ENCODE measurements around the gene RANBP2. TPM values are rescaled to one million over a fixed set of nuclear protein-coding genes. Genes with fewer than 3 reads are reported as not detected.
A peak's percentile ranks its signal among the peaks of the same experiment; 100 is the strongest.
"Not testable (repeated sequence)": the region's sequence is repeated elsewhere in the genome, so short reads cannot be mapped to it uniquely, and the experiment has no call there.

Gene RANBP2
- total RNA-seq, 2 experiments from 2014 or later: 72.0 to 75.5 TPM

DNA sequence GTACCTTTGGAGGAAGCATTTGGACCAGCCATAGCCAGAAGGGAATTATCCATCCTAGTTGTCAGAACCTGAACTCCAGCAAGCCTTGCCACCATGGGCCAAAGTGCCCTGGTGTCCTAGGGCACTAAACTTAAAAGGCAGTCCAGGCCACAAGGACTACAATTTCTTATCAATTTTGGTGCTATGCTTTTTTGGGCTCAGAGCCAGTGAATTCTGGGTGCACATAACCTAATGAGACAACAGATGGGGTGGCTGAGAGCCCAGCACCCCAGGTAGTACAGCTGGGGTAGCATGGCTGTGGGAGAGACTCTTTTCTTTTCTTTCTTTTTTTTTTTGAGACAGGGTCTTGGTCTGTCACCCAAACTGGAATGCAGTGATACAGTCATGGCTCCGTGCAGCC is 14.4 kb upstream of the RANBP2 start:
- intact Hi-C loops (cut with micrococcal nuclease): no loop called here
- CTCF ChIA-PET: no interaction called here
- Mint-ChIP-seq H3K36me3 (no peaks in the 10 kb centered on the region), H3K4me1 (ENCODE audit: low read depth) (no peaks in the 10 kb centered on the region), H3K27ac (no peak overlapping the region), H3K9me3 (peaks cover 10% of the 10 kb centered on the region), H3K27me3 (peaks cover 2% of the 10 kb centered on the region), H3K4me3 (no peak overlapping the region)
- DNase-seq: no peak
- POLR2A ChIA-PET: no interaction called here

DNA sequence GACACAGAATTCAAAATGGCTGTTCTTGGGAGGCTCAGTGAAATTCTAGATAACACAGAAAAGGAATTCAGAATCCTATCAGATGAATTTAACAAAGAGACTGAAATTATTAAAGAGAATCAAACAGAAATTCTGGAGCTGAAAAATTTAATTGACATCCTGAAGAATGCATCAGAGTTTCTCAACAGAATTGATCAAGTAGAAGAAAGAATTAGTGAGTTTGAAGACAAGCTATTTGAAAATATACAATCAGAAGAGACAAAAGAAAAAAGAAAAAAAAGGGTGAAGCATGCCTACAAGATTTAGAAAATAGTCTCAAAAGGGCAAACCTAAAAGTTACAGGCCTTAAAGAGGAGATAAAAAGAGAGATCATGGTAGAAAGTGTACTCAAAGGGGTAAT is 12.0 kb upstream of the RANBP2 start:
- CTCF ChIA-PET: no interaction called here
- H3K4me1 Mint-ChIP-seq (ENCODE audit: low read depth): no peaks in the 10 kb centered on the region
- H3K27me3 Mint-ChIP-seq: peaks cover 2% of the 10 kb centered on the region
- POLR2A ChIA-PET: interaction anchor here (0.6 kb wide), 1 partner anchor 79 kb away, joined by 4 read pairs; no protein-coding TSS in a partner anchor
- no peaks in the 10 kb centered on the region for H3K36me3 Mint-ChIP-seq
- intact Hi-C loops (cut with micrococcal nuclease): no loop called here
- H3K9me3 Mint-ChIP-seq: peaks cover 10% of the 10 kb centered on the region
- no peak overlapping the region for H3K4me3 Mint-ChIP-seq
- no peak overlapping the region for H3K27ac Mint-ChIP-seq
- DNase-seq: no peak

DNA sequence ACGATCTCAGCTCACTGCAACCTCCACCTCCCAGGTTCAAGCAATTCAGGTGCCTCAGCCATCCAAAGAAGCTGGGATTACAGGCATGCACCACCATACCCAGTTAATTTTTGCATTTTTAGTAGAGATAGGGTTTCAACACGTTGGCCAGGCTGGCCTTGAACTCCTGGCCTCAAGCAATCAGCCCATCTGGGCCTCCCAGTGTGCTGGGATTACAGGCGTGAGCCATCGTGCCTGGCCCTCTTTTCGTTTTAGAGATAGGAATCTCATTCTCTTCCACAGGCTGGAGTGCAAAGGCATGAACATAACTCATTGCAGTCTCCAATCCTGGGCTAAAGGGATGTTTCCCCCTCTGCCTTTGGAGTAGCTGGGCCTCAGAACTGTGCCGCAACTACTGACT is 2.3 kb upstream of the RANBP2 start:
- H3K27ac Mint-ChIP-seq; H3K9me3 Mint-ChIP-seq; H3K4me1 Mint-ChIP-seq (ENCODE audit: low read depth); H3K27me3 Mint-ChIP-seq; H3K4me3 Mint-ChIP-seq; POLR2A ChIA-PET; H3K36me3 Mint-ChIP-seq; CTCF ChIA-PET; intact Hi-C loops (cut with micrococcal nuclease); DNase-seq: not testable (repeated sequence)

DNA sequence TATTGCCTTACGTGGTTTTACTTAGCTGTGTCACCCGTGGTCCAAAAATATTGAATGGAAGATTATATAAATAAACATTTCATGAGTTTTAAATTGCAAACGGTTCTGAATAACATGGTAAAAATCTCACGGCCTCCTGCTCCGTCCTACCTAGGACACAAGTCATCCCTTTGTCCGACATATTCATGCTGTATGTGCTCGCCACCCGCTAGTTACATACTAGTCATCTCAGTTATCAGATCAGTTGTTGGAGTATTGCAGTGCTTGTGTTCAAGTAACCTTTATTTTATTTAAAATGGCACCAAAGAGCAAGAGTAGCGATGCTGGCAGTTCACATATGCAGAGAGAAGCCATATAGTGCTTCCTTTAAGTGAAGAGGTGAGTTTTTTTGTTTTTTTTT is 6.8 kb downstream of the RANBP2 start:
- H3K27ac Mint-ChIP-seq; DNase-seq; H3K36me3 Mint-ChIP-seq; H3K4me3 Mint-ChIP-seq; H3K9me3 Mint-ChIP-seq; intact Hi-C loops (cut with micrococcal nuclease); POLR2A ChIA-PET; CTCF ChIA-PET; H3K27me3 Mint-ChIP-seq: not testable (repeated sequence)
- H3K4me1 Mint-ChIP-seq (ENCODE audit: low read depth): peaks cover 49% of the 10 kb centered on the region

DNA sequence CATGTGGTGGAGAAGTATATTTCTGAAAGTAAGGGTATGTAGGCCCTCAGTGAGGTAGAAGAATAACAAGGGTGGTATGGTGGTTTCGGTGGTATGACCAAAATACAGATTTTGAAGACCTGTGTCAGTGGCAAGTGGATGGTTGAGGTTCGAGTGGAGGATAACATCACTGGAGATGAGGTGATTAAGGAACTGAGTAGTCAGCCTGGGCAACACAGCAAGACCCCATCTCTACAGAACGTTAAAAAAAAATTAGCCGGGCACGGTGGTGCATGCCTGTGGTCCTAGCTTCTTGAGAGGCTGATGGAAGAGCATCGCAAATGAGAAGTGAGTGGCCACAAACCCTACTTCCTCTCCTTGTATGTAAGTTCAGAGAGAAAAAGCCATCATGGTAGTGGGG is 15.4 kb downstream of the RANBP2 start:
- peaks cover 18% of the 10 kb centered on the region for H3K36me3 Mint-ChIP-seq
- DNase-seq; H3K27me3 Mint-ChIP-seq; H3K27ac Mint-ChIP-seq; H3K4me3 Mint-ChIP-seq; POLR2A ChIA-PET; CTCF ChIA-PET; H3K4me1 Mint-ChIP-seq (ENCODE audit: low read depth); H3K9me3 Mint-ChIP-seq; intact Hi-C loops (cut with micrococcal nuclease): not testable (repeated sequence)

DNA sequence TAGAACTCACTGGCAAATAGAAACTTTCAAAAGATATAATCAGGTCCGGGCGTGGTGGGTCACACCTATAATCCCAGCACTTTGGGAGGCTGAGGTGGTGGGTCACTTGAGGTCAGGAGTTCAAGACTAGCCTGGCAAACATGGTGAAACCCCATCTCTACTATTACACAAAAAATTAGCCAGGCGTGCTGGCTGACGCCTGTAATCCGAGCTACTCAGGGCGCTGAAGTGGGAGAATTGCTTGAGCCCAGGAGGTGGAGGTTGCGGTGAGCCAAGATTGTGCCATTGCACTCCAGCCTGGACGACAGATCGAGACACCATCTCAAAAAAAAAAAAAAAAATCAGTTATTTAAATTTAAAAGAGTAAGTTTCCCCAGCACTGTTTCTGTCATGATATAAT is 38.7 kb downstream of the RANBP2 start:
- H3K36me3 Mint-ChIP-seq: peaks cover 15% of the 10 kb centered on the region
- H3K27ac Mint-ChIP-seq, CTCF ChIA-PET: not testable (repeated sequence)

DNA sequence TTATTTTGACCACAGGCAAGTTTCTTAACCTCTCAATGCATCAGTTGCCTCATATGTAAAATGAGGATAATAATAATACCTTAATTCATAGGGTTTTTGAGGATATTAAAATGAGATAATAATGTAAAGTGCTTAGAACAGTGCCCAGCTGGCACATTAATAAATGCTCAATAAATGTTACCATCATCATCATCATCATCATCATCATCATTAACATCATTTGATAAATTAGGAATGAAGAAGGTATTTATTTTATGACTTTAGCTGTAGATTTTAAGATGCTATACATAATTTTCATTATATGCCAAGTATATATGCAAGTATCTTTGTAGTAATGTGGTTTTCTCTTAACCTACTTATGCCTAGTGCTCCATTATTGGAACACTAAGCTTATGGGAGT is 43.3 kb downstream of the RANBP2 start:
- peaks cover 38% of the 10 kb centered on the region for H3K36me3 Mint-ChIP-seq
- H3K4me3 Mint-ChIP-seq; CTCF ChIA-PET; H3K9me3 Mint-ChIP-seq; H3K27ac Mint-ChIP-seq; H3K27me3 Mint-ChIP-seq; intact Hi-C loops (cut with micrococcal nuclease); POLR2A ChIA-PET; DNase-seq: not testable (repeated sequence)
- peaks cover 11% of the 10 kb centered on the region for H3K4me1 Mint-ChIP-seq (ENCODE audit: low read depth)

More for the DNA sequence above, 38.7 kb downstream of the RANBP2 start:
- DNase-seq; H3K9me3 Mint-ChIP-seq; H3K4me1 Mint-ChIP-seq (ENCODE audit: low read depth); H3K27me3 Mint-ChIP-seq; POLR2A ChIA-PET; H3K4me3 Mint-ChIP-seq; intact Hi-C loops (cut with micrococcal nuclease): not testable (repeated sequence)

DNA sequence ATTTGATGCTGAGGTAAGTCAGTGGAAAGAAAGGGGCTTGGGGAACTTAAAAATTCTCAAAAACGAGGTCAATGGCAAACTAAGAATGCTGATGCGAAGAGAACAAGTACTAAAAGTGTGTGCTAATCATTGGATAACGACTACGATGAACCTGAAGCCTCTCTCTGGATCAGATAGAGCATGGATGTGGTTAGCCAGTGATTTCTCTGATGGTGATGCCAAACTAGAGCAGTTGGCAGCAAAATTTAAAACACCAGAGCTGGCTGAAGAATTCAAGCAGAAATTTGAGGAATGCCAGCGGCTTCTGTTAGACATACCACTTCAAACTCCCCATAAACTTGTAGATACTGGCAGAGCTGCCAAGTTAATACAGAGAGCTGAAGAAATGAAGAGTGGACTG is 47.4 kb downstream of the RANBP2 start:
- CTCF ChIA-PET; H3K9me3 Mint-ChIP-seq; H3K27ac Mint-ChIP-seq; H3K4me3 Mint-ChIP-seq; POLR2A ChIA-PET; H3K27me3 Mint-ChIP-seq; intact Hi-C loops (cut with micrococcal nuclease); DNase-seq: not testable (repeated sequence)
- Mint-ChIP-seq H3K36me3 (peaks cover 52% of the 10 kb centered on the region), H3K4me1 (ENCODE audit: low read depth) (peaks cover 20% of the 10 kb centered on the region)

DNA sequence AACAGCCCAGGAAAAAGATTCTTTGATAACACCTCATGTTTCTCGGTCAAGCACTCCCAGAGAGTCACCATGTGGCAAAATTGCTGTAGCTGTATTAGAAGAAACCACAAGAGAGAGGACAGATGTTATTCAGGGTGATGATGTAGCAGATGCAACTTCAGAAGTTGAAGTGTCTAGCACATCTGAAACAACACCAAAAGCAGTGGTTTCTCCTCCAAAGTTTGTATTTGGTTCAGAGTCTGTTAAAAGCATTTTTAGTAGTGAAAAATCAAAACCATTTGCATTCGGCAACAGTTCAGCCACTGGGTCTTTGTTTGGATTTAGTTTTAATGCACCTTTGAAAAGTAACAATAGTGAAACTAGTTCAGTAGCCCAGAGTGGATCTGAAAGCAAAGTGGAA is 48.6 kb downstream of the RANBP2 start:
- H3K36me3 Mint-ChIP-seq: peaks cover 60% of the 10 kb centered on the region
- POLR2A ChIA-PET; H3K27me3 Mint-ChIP-seq; H3K27ac Mint-ChIP-seq; intact Hi-C loops (cut with micrococcal nuclease); DNase-seq; CTCF ChIA-PET; H3K9me3 Mint-ChIP-seq; H3K4me3 Mint-ChIP-seq: not testable (repeated sequence)
- H3K4me1 Mint-ChIP-seq (ENCODE audit: low read depth): peaks cover 20% of the 10 kb centered on the region

DNA sequence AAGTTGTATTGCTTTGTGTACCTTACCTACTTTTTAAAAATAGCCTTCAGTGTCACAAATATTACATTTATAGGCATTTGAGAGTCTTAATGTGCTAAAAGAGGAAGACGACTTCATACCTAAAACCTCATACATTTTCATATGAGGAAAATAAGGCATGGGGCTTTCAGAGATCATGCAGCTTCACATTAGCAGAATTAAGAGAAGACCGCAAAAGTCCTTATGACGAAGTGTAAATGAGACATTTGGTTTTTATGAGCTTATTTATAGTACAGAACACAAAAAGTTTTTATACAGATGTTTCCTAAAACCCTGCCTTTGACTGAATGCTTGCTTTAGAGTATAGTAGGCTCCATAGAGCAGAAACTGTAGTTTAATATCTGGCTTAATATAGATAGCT is 57.2 kb downstream of the RANBP2 start:
- ChIA-PET CTCF (no interaction called here), POLR2A (no interaction called here)
- intact Hi-C loops (cut with micrococcal nuclease): no loop called here
- peaks cover 33% of the 10 kb centered on the region for H3K36me3 Mint-ChIP-seq
- DNase-seq: no peak
- no peaks in the 10 kb centered on the region for H3K9me3 Mint-ChIP-seq
- no peak overlapping the region for H3K4me3 Mint-ChIP-seq
- H3K27ac Mint-ChIP-seq: no peak overlapping the region
- no peaks in the 10 kb centered on the region for H3K27me3 Mint-ChIP-seq
- no peaks in the 10 kb centered on the region for H3K4me1 Mint-ChIP-seq (ENCODE audit: low read depth)

DNA sequence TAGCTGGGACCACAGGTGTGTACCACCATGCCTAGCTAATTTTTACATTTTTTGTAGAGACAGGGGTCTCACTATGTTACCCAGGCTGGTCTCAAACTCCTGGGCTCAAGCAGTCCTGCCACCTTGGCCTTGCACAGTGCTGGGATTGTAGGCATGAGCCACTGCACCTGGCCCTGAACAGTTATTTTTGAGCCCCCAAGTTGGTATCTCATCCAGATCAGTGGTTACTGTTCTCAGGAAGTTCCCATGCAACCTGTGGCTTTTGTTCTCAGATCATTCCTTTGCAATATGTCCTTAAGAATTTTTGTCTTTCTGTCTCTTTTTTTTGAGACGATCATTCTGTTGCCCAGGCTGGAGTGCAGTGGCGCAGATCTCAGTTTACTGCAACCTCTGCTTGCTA is 59.6 kb downstream of the RANBP2 start:
- no peak for DNase-seq
- H3K4me1 Mint-ChIP-seq (ENCODE audit: low read depth): no peaks in the 10 kb centered on the region
- H3K4me3 Mint-ChIP-seq: no peak overlapping the region
- H3K27me3 Mint-ChIP-seq: no peaks in the 10 kb centered on the region
- no peak overlapping the region for H3K27ac Mint-ChIP-seq
- POLR2A ChIA-PET: no interaction called here
- H3K9me3 Mint-ChIP-seq: no peaks in the 10 kb centered on the region
- peaks cover 25% of the 10 kb centered on the region for H3K36me3 Mint-ChIP-seq
- CTCF ChIA-PET: no interaction called here
- intact Hi-C loops (cut with micrococcal nuclease): no loop called here

DNA sequence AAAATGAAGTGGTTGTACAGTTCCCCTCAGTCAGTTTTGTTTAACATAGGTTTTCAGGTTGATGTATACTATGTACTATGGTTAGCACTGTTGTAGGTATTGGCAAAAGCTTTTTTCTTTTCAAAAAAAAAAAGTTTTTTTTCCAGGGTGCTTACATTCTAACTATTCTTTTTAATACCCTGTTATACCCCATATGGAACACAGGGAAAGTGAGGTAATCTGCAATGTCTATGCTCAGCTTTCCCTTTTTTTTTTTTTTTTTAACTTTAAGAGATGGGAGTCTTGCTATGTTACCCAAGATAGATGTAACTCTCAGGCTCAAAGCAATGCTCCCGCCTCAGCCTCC is 66.7 kb downstream of the RANBP2 start:
- POLR2A ChIA-PET: interaction anchor here (0.5 to 1.1 kb wide), 3 partner anchors 49 to 79 kb away, joined by 3 to 4 read pairs (median 4); partner anchors contain the start of gene RANBP2
- Mint-ChIP-seq H3K9me3 (no peaks in the 10 kb centered on the region), H3K4me1 (ENCODE audit: low read depth) (peaks cover 13% of the 10 kb centered on the region), H3K27ac (peak overlapping the region; percentile 81), H3K36me3 (peaks cover 15% of the 10 kb centered on the region), H3K27me3 (no peaks in the 10 kb centered on the region), H3K4me3 (peak overlapping the region; percentile 91)
- CTCF ChIA-PET: interaction anchor here (0.7 kb wide), 1 partner anchor 499 kb away, joined by 3 read pairs; no protein-coding TSS in a partner anchor
- DNase-seq: no peak
- intact Hi-C loops (cut with micrococcal nuclease): loop anchor here (1.0 to 5.0 kb wide), 5 partner anchors 67 to 426 kb away; partner anchors contain the start of gene RANBP2

DNA sequence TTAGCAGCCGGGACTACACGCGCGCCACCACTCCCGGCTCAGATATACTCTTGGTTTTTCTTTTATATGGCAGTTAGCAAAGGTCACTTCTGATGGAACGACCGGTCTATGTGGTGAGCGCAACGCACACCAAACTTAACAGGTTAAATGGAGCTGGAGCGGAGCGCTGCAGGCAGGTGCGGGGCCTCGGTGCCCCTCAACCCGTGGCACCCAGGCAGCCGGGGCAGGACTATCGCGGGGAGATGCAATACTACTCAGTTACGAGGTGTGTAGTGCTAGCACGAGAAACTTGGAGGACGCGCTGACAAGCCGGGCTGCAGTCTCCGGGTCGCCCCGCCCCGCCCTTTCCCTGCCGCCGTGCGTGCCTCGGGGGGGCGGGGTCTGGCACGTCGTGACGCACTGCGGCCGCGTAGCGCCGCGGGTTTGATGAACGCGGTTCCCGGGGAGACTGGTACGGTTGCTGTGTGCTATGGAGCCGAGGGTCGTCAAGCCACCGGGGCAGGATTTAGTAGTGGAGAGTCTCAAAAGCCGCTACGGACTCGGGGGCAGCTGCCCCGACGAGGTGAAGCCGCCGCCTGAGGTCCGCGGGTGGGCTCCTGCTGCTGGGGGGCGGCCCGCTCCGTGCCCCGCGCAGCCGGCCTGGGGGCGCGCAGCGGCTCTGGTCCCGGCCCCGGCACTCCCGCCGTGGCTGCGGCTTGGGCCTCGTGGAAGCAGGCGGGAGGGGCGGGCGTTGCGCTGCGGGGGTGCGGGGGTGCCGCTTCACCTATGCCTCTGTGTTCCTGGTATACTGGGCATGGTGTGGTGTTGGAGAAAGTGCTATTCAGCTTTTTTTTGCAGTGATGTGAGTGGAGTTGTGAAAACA is 67.3 kb downstream of the RANBP2 start, which contains the start of gene CCDC138:
CCDC138 (plus strand) TSS at position 418 of the 862 bp plus-strand sequence; CDS start at position 470, 52 bp downstream.
- peak within 1 kb of the TSS; percentile 91 for H3K4me3 Mint-ChIP-seq
- H3K4me1 Mint-ChIP-seq (ENCODE audit: low read depth): peaks cover 13% of the 10 kb centered on the region
- CTCF ChIA-PET: interaction anchor here (0.7 kb wide), 1 partner anchor 498 kb away, joined by 3 read pairs; no protein-coding TSS in a partner anchor
- DNase-seq: peak; percentile 94
- peak within 1 kb of the TSS; percentile 81 for H3K27ac Mint-ChIP-seq
- H3K9me3 Mint-ChIP-seq: no peaks in the 10 kb centered on the region
- POLR2A ChIA-PET: interaction anchor here (0.6 to 1.1 kb wide), 3 partner anchors 18 to 67 kb away, joined by 3 to 4 read pairs (median 3); partner anchors contain the start of gene RANBP2
- H3K27me3 Mint-ChIP-seq: no peaks in the 10 kb centered on the region
- intact Hi-C loops (cut with micrococcal nuclease): loop anchor here (1.0 to 5.0 kb wide), 5 partner anchors 67 to 426 kb away; partner anchors contain the start of gene RANBP2
- peaks cover 15% of the 10 kb centered on the region for H3K36me3 Mint-ChIP-seq
